ENCODE data around the gene MPZL3.

DNA sequence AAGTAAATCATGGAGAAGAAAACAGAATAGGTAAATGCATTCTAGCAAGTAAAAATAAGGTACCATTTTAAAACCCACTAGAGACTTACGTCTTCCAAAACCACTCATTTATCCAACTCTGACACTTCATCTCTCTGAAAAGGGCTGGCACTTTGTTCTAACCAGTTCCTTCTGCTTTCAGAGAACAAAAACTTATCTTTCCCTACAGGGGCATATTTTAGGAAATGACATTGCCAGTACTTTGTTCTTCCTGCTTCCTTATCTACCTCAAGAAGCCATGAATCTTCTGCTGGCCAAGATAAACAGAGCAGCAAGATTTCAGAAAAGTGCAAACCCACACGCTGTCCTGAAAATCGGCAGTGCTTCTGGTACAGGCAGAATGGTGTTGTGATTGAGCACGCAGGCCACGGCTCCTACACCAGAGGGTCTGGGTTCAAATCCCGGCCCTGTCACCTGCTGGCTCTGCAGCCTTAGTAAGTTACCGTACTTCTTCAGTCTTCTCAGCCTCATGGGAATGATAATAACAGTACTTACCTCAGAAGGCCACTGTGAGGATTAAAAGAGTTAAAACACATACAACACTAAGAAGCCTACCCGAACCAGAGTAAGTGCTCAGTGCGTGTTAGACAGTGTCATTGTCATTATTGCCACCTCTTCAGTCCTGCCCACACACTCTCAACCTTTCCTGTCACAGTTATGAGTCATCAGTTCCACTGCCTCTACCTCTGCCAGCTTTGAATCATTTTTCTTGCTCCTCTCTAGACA, 11.0 kb downstream of the MPZL3 start:
- TF ChIP-seq, protein P1, sequence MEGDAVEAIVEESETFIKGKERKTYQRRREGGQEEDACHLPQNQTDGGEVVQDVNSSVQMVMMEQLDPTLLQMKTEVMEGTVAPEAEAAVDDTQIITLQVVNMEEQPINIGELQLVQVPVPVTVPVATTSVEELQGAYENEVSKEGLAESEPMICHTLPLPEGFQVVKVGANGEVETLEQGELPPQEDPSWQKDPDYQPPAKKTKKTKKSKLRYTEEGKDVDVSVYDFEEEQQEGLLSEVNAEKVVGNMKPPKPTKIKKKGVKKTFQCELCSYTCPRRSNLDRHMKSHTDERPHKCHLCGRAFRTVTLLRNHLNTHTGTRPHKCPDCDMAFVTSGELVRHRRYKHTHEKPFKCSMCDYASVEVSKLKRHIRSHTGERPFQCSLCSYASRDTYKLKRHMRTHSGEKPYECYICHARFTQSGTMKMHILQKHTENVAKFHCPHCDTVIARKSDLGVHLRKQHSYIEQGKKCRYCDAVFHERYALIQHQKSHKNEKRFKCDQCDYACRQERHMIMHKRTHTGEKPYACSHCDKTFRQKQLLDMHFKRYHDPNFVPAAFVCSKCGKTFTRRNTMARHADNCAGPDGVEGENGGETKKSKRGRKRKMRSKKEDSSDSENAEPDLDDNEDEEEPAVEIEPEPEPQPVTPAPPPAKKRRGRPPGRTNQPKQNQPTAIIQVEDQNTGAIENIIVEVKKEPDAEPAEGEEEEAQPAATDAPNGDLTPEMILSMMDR (IDR thresholded peaks at IDR 0.05), result no peak
- peak in 2 of 4 donors; percentile 5 to 33 for TF ChIP-seq POLR2A (IDR thresholded peaks at IDR 0.05)

Data from esophagus squamous epithelium (tissue), 4 donors.